Fibroblast of pulmonary artery (primary cell): ENCODE measurements around the gene LCOR.

Experiments
- DNase-seq: peaks from one replicate; pipeline ENCODE4 v3.0.0-alpha.2; 2010; ENCODE audit warnings: low read depth
- H3K4me3 ChIP-seq: replicated peaks from 2 replicates; pipeline ENCODE4 v1.5.1; 2011; ENCODE audit warnings: low read depth, mild to moderate bottlenecking, control low read depth, low read length, moderate library complexity
- TF ChIP-seq, protein P1 (sequence below): IDR thresholded peaks from 2 replicates; pipeline ENCODE4 v1.5.1; 2011; ENCODE audit warnings: mild to moderate bottlenecking, control low read depth, low read length, inconsistent platforms; ENCODE audit errors: missing control alignments

Gene LCOR

DNA sequence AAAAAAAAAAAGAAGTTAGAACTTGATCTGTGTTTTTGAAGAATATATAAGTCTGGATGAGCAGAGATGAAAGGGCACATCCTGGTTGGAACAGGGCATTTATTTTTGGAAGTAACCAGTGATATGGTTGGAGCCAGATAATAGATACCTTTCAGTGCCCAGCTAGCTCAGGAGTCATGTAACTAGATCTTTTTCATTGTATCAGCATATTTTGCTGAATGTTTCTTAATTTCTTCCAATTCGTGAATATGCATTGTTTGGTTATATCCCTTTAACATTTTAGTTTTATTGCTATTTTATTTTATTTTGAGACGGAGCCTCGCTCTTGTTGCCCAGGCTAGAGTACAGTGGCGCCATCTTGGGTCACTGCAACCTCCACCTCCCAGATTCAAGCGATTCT lies 81.8 kb downstream of the LCOR start:
- no peak overlapping the region for H3K4me3 ChIP-seq
- TF ChIP-seq, protein P1, sequence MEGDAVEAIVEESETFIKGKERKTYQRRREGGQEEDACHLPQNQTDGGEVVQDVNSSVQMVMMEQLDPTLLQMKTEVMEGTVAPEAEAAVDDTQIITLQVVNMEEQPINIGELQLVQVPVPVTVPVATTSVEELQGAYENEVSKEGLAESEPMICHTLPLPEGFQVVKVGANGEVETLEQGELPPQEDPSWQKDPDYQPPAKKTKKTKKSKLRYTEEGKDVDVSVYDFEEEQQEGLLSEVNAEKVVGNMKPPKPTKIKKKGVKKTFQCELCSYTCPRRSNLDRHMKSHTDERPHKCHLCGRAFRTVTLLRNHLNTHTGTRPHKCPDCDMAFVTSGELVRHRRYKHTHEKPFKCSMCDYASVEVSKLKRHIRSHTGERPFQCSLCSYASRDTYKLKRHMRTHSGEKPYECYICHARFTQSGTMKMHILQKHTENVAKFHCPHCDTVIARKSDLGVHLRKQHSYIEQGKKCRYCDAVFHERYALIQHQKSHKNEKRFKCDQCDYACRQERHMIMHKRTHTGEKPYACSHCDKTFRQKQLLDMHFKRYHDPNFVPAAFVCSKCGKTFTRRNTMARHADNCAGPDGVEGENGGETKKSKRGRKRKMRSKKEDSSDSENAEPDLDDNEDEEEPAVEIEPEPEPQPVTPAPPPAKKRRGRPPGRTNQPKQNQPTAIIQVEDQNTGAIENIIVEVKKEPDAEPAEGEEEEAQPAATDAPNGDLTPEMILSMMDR, result no peak
- no peak for DNase-seq

DNA sequence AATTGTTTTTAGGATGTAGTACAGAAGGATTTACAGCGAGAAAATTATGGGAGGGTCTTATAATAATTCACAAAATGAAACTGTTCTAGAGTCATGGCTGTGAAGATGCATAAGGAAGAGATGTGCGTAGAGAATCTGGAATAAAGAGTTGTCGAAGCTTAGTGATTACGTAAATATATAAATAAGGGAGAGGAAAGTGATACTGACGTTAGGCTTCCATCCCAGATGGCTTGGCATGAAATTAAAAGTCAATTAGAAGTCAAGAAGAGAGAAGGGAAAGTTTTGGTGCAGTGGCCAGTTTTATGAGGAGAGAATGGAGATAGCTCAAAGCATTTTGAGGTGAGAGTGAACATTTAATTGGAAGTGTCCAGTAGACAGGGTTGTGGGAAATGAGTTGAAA lies 85.5 kb downstream of the LCOR start:
- no peak overlapping the region for H3K4me3 ChIP-seq
- no peak for DNase-seq
- TF ChIP-seq, protein P1, result no peak

DNA sequence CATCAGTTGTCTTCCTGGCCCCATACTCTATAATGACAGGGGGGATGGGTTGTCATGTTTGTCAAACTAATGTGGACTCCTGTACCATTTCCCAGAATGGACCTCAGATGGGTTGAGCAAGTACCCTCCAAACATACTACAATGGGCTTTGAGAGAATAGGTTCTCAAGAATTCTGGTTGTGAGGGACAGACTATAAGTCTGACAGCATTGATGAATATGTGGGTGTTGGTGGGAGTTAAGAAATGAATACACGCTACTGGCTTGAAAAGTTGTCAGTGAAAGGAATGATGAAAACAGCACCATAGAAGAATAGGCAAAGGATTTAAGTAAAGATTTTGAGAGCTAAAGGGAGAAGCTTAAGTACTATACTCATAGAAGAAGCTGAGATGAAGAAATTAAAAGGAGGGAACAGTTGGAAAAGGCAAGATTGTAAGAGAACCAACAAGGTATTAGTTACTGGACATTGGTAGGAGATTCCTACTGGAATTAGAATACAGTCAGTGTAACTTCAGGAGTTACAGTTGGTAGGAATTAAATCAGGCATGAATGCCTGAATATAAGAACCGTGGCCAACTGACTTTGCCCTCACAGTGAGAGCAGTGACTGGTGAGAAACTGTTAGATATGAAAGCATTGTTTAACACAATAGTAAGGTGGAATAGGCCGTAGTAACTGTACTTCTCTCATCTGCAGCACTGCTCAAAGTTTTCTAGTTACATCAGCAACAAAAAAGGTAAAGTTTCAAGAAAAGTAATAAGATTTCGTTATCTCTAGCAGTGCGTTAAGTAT lies 86.3 kb downstream of the LCOR start:
- no peak overlapping the region for H3K4me3 ChIP-seq
- no peak for DNase-seq
- TF ChIP-seq, protein P1, result no peak

DNA sequence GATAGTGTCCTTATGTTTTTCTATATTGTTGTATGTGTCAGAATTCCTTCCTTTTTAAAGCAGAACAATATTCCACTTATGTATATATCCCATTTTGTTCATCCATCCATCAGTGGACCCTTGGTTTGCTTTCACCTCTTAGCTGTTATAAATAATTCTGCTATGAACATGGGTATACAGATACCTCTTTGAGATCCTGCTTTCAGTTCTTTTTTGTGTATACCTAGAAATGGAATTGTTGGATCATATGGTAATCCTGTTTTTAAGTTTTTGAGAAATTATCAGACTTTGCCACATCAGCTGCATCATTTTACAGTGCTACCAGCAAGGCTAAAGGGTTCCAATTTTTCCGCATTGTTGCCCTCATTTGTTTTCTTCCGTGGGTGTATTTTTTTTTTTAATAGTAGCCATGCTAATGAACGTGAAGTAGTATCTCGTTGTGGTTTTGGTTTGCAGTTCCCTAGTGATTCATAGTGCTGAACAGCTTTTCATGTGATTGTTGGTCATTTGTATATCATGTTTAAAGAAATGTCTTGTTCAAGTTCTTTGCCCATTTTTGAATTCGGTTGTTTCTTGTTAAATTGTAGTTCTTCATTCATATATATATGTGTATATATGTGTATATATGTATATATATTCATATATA lies 87.8 kb downstream of the LCOR start:
- peak; percentile 15 for DNase-seq
- H3K4me3 ChIP-seq, result no peak overlapping the region
- TF ChIP-seq, protein P1, result no peak

DNA sequence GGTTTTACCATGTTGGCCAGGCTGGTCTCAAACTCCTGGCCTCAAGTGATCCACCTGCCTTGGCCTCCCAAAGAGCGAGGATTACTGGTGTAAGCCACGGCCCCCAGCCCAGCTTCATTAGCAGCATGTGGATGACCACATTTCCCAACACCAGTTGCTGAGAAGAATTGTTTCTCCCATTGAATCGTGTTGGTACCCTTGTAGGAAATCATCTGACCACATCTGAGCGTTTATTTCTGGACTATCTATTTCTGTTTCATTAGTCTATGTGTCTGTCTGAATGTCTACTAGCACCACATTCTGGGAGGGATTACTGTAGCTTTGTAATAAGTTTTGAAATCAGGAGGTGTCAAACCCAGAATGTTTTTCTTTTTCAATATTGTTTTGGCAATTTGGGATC lies 89.6 kb downstream of the LCOR start:
- TF ChIP-seq, protein P1, result no peak
- DNase-seq, result no peak
- H3K4me3 ChIP-seq, result no peak overlapping the region

DNA sequence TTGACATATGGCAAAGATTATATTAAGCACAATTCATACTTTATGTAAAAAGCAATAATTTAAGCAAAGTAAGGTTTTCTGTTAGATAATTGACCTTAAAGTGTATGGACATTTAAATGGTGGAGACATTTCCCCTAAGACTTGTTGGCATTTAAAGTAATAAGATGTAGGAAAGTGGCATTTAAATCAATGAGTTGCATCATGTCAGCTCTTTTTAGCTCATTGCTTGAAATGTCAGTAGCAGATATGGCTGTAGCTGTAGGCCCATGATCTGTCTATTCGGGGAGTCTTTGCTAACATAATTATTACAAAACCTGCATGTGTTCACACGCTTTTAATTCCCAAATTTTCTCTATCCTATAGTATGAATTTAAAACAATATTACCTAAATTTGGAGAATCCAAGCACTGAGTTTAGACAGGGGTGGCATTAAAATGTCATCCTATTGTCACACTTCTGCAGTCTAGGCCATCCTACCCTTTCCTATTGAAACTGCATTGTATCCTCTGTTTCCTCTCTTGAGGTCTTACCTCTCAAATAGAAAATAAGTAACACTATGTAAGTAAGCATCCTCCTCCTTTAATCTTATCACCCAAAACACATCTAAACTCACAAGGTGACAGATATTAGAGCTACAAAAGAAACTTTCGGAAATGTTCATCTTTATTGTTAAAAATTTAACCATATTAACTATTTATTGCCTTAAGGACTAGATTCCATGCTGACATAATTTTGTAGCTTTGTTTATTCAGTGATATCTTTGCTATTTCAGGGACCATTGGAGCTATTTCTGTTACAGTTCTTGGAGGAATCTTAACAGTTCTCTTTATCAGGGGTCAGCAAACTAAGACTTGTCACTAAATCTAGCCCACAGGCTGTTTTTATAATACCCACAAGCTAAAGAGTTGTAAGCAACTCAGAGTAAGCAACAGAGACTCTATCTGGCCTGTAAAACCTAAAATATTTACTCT lies 91.2 kb downstream of the LCOR start:
- H3K4me3 ChIP-seq, result no peak overlapping the region
- TF ChIP-seq, protein P1, result no peak
- DNase-seq, result no peak
